K562 (cell line): Measurements from ENCODE around the gene AGO4. TPM values are rescaled to one million over a fixed set of nuclear protein-coding genes. Genes with fewer than 3 reads are reported as not detected.

ENCODE experiments used
- ATAC-seq: fragments of 200-7000 bp; cut with Tn5 transposase; 3 replicates; pipeline ENCODE4 v1.9.1; 2020; ENCODE audit warnings: moderate library complexity
- BruUV-seq: library from RNA; stranded (reverse); fragments of 400-500 nt; replicated peaks from 2 replicates; lab custom pipeline; 2021; lab: Mats Ljungman, UMichigan
- CTCF ChIA-PET: fragments of 300-600 bp; formaldehyde crosslinking; extraction: SDS; loops from one replicate; lab custom pipeline; 2021; ENCODE audit warnings: low intra/inter-chr PET ratio; lab: Yijun Ruan, JAX
- POLR2A ChIA-PET: fragments of 300-600, 350-650 bp; sonication (Branson Sonifier 250); formaldehyde crosslinking; extraction: SDS; loops from one replicate; lab custom pipeline; 2021; ENCODE audit warnings: antibody characterized with exemption, inconsistent platforms; lab: Yijun Ruan, JAX
- DNase-seq, 4 experiments: peaks; one replicate each; pipeline versions ENCODE4 v3.0.0 to v3.0.0-alpha.2; 2011 to 2018; ENCODE audit warnings: low spot score in 3 of 4, mixed read lengths in 3 of 4; ENCODE audit errors: extremely low read depth in 1 of 4
- FAIRE-seq: peaks from 2 replicates; lab custom pipeline; 2011; peaks lifted over from hg19 to GRCh38; lab: Jason Lieb, UNC
- H2AFZ ChIP-seq: 2 replicates; pipeline ENCODE4 v1.6.0; 2011; ENCODE audit warnings: low read depth, low read length, control low read depth, inconsistent platforms
- H3K27ac ChIP-seq: fragments of 200-600 bp; 3 replicates; pipeline ENCODE4 v1.8.0; 2011; ENCODE audit warnings: low read depth, mild to moderate bottlenecking, control low read depth, inconsistent platforms, low read length, moderate library complexity, mixed read lengths; ENCODE audit errors: extremely low read depth
- H3K27me3 ChIP-seq, 2 experiments: fragments of 300-600 bp in 1 of 2; 2 replicates in 1 of 2; 3 replicates in 1 of 2; pipeline versions ENCODE4 v1.6.0 to v1.8.0; 2011; ENCODE audit warnings: inconsistent platforms in 2 of 2, low read length in 2 of 2, mild to moderate bottlenecking in 1 of 2, mixed read lengths in 1 of 2, moderate library complexity in 1 of 2; ENCODE audit not compliant: control insufficient read depth in 2 of 2, insufficient read depth in 2 of 2
- H3K36me3 ChIP-seq: fragments of 300-600 bp; 3 replicates; pipeline ENCODE4 v1.8.0; 2011; ENCODE audit warnings: mild to moderate bottlenecking, low read length, inconsistent platforms; ENCODE audit not compliant: control insufficient read depth, insufficient read depth
- H3K4me1 ChIP-seq, 2 experiments: fragments of 200-600 bp in 1 of 2; replicated peaks in 1 of 2; 2 replicates in 1 of 2; 3 replicates in 1 of 2; pipeline versions ENCODE4 v1.5.1 to v1.8.0; 2011; ENCODE audit warnings: inconsistent platforms in 2 of 2, low read length in 2 of 2, mild to moderate bottlenecking in 1 of 2, mixed read lengths in 1 of 2, moderate library complexity in 1 of 2; ENCODE audit not compliant: control insufficient read depth in 2 of 2, insufficient read depth in 2 of 2
- H3K4me2 ChIP-seq: 2 replicates; pipeline ENCODE4 v1.6.1; 2011; ENCODE audit warnings: low read length, control low read depth, inconsistent platforms, mixed read lengths; ENCODE audit not compliant: insufficient read depth
- H3K4me3 ChIP-seq: fragments of 200-600 bp; sonication (generic), shearing (Covaris generic); 2 replicates; pipeline ENCODE4 v1.5.1; 2016; ENCODE audit warnings: control low read depth, inconsistent platforms
- H3K79me2 ChIP-seq: fragments of 200-600 bp; 3 replicates; pipeline ENCODE4 v1.8.0; 2011; ENCODE audit warnings: low read length, inconsistent platforms; ENCODE audit not compliant: control insufficient read depth, insufficient read depth
- H3K9ac ChIP-seq, 2 experiments: 2 replicates each; pipeline versions ENCODE4 v1.6.0 to v1.6.1; 2011; ENCODE audit warnings: low read depth in 2 of 2, low read length in 2 of 2, control low read depth in 1 of 2, inconsistent platforms in 1 of 2, mild to moderate bottlenecking in 1 of 2, mixed read lengths in 1 of 2; ENCODE audit not compliant: insufficient read depth in 1 of 2
- H3K9me1 ChIP-seq: one replicate; pipeline ENCODE4 v1.6.0; 2011; ENCODE audit warnings: inconsistent platforms, mild to moderate bottlenecking, low read length, moderate library complexity; ENCODE audit not compliant: control insufficient read depth, insufficient read depth
- H3K9me3 ChIP-seq: replicated peaks from 2 replicates; pipeline ENCODE4 v1.5.1; 2011; ENCODE audit warnings: low read depth, low read length, inconsistent platforms; ENCODE audit not compliant: control insufficient read depth, insufficient read depth
- H4K20me1 ChIP-seq: replicated peaks from 2 replicates; pipeline ENCODE4 v1.6.1; 2011; ENCODE audit warnings: low read length, inconsistent platforms, mixed read lengths; ENCODE audit not compliant: control insufficient read depth, insufficient read depth
- CCAR2 ChIP-seq: fragments of 200-400 bp; formaldehyde crosslinking; IDR thresholded peaks from 2 replicates; pipeline ENCODE4 v1.6.1; 2017; ENCODE audit warnings: mild to moderate bottlenecking, low read depth, low read length
- COPS2 ChIP-seq: fragments of 450-650 bp; conservative IDR thresholded peaks from 2 replicates; pipeline ENCODE4 v1.6.1; 2016; ENCODE audit warnings: mild to moderate bottlenecking, moderate library complexity
- CTBP1 ChIP-seq: fragments of 450-650 bp; IDR thresholded peaks from 2 replicates; pipeline ENCODE4 v1.6.1; 2016; ENCODE audit warnings: borderline replicate concordance
- ELF2 ChIP-seq: fragments of 250-450 bp; sonication (Bioruptor Pico); IDR thresholded peaks from 2 replicates; pipeline ENCODE4 v1.5.0; 2021; ENCODE audit warnings: mild to moderate bottlenecking
- EWSR1 ChIP-seq: fragments of 450-650 bp; IDR thresholded peaks from 2 replicates; pipeline ENCODE4 v1.6.1; 2018; ENCODE audit warnings: borderline replicate concordance, mild to moderate bottlenecking, low read depth, moderate library complexity; ENCODE audit not compliant: partially characterized antibody
- HMGN3 ChIP-seq: IDR thresholded peaks from 2 replicates; pipeline ENCODE4 v1.6.1; 2011; ENCODE audit warnings: borderline replicate concordance, low read depth, mild to moderate bottlenecking, mixed read lengths, low read length; ENCODE audit not compliant: insufficient read length; ENCODE audit errors: extremely low read depth
- MAFF ChIP-seq: IDR thresholded peaks from 2 replicates; pipeline ENCODE4 v1.6.1; 2012; ENCODE audit warnings: low read length, improper control_type of control experiment
- MEIS2 ChIP-seq: fragments of 450-650 bp; IDR thresholded peaks from 2 replicates; pipeline ENCODE4 v1.6.1; 2014; ENCODE audit warnings: mild to moderate bottlenecking; ENCODE audit not compliant: partially characterized antibody
- MYC ChIP-seq, 2 experiments: fragments of 250-450 bp in 1 of 2; sonication (Bioruptor Pico) in 1 of 2; IDR thresholded peaks; 2 replicates each; pipeline versions ENCODE4 v1.5.1 to v1.6.1; 2012 to 2021; ENCODE audit warnings: low read depth in 2 of 2, borderline replicate concordance in 1 of 2, improper control_type of control experiment in 1 of 2, low read length in 1 of 2, mild to moderate bottlenecking in 1 of 2, moderate library complexity in 1 of 2
- NCOR1 ChIP-seq: fragments of 450-650 bp; IDR thresholded peaks from 2 replicates; pipeline ENCODE4 v1.6.1; 2016; ENCODE audit warnings: mild to moderate bottlenecking, moderate library complexity
- PHF21A ChIP-seq: fragments of 450-650 bp; IDR thresholded peaks from 2 replicates; pipeline ENCODE4 v1.6.1; 2017; ENCODE audit warnings: low read depth, borderline replicate concordance
- RBM14 ChIP-seq: fragments of 200-400 bp; formaldehyde crosslinking; IDR thresholded peaks from 2 replicates; pipeline ENCODE4 v1.6.1; 2018; ENCODE audit warnings: low read depth, mild to moderate bottlenecking, low read length, moderate library complexity, borderline replicate concordance; ENCODE audit not compliant: insufficient read depth
- RFX5 ChIP-seq: IDR thresholded peaks from 2 replicates; pipeline ENCODE4 v1.6.1; 2011; ENCODE audit warnings: low read depth, mild to moderate bottlenecking, improper control_type of control experiment, low read length
- SIN3A ChIP-seq, 2 experiments: fragments of 150-350 bp in 1 of 2; IDR thresholded peaks; 2 replicates each; pipeline ENCODE4 v1.6.1; 2011 to 2016; ENCODE audit warnings: borderline replicate concordance in 2 of 2, low read depth in 2 of 2, low read length in 2 of 2, mild to moderate bottlenecking in 2 of 2, moderate library complexity in 2 of 2; ENCODE audit not compliant: control insufficient read depth in 1 of 2
- SIN3B ChIP-seq: fragments of 450-650 bp; IDR thresholded peaks from 2 replicates; pipeline ENCODE4 v1.6.1; 2017; ENCODE audit warnings: low read depth, mild to moderate bottlenecking, moderate library complexity
- XRCC5 ChIP-seq: fragments of 200-400 bp; formaldehyde crosslinking; IDR thresholded peaks from 2 replicates; pipeline ENCODE4 v1.6.1; 2017; ENCODE audit warnings: low read depth, mild to moderate bottlenecking, low read length
- ZNF124 ChIP-seq: sonication (generic); formaldehyde crosslinking; IDR thresholded peaks from 2 replicates; pipeline ENCODE4 v1.8.1; 2022; ENCODE audit warnings: missing genetic modification reagents
- ZNF253 ChIP-seq: fragments of 250-450 bp; sonication (Bioruptor Pico); conservative IDR thresholded peaks from 2 replicates; pipeline ENCODE4 v1.6.1; 2021; ENCODE audit warnings: mild to moderate bottlenecking
- WGBS: fragments of 100-300 bp; shearing (Covaris generic); methylation state at CpG from one replicate; pipeline ENCODE4 v1.1.6; 2016; ENCODE audit warnings: low coverage, mixed read lengths; ENCODE audit not compliant: insufficient coverage; ENCODE audit errors: missing lambda C conversion rate; 5-methylcytosine and 5-hydroxymethylcytosine counted together
- in situ Hi-C: fragments of 300-500 bp; cut with MboI; formaldehyde crosslinking; loops from 4 replicates; pipeline ENCODE4 v1.15.0; 2018; ENCODE audit warnings: inconsistent platforms, mixed read lengths
- intact Hi-C: fragments of 100-400 bp; cut with micrococcal nuclease; formaldehyde crosslinking; loops from 2 replicates; pipeline ENCODE4 v1.14.2; 2022
- polyA plus RNA-seq, 8 experiments: library from polyadenylated mRNA; depleted of rRNA in 4 of 8; stranded (reverse) in 5 of 8; unstranded in 3 of 8; fragments of >200 nt; fragmentation: Nextera tagmentation in 2 of 8; fragmentation: Illumina TruSeq in 1 of 8; extraction: Ambion mirVana in 2 of 8; extraction: Trizol in 1 of 8; gene quantifications; 2 replicates each; pipeline versions ENCODE4 v1.2.1 to v1.2.3, GENCODE V29; 2011 to 2014; ENCODE audit warnings: inconsistent platforms in 1 of 8, missing spikeins in 1 of 8
- total RNA-seq, 7 experiments: library from RNA; depleted of rRNA in 6 of 7; stranded (reverse); fragments of >200 nt in 6 of 7; fragmentation: Illumina TruSeq in 2 of 7; extraction: Trizol in 2 of 7; gene quantifications; 2 replicates each; pipeline versions ENCODE4 v1.2.1 to v1.2.3, GENCODE V29; 2011 to 2021; ENCODE audit warnings: low replicate concordance in 1 of 7
- TF ChIP-seq, protein P1 (sequence below): fragments of 450-650 bp; IDR thresholded peaks from 2 replicates; pipeline ENCODE4 v1.6.1; 2016; ENCODE audit warnings: antibody characterized with exemption
- TF ChIP-seq, protein P2 (sequence below), 3 experiments: IDR thresholded peaks in 2 of 3; conservative IDR thresholded peaks in 1 of 3; 2 replicates each; pipeline ENCODE4 v1.5.1; 2011 to 2012; ENCODE audit warnings: low read length in 3 of 3, mild to moderate bottlenecking in 3 of 3, control low read depth in 2 of 3, improper control_type of control experiment in 1 of 3, inconsistent platforms in 1 of 3, low read depth in 1 of 3, mixed read lengths in 1 of 3, moderate library complexity in 1 of 3; ENCODE audit not compliant: insufficient read depth in 2 of 3

The AGO4 gene
- total and polyA plus RNA-seq, 9 of the 15 experiments (the other 6 are each of a cell fraction or from before 2014, with no cell fraction given), result 1.3 to 10.5 (median 6.5) TPM

DNA sequence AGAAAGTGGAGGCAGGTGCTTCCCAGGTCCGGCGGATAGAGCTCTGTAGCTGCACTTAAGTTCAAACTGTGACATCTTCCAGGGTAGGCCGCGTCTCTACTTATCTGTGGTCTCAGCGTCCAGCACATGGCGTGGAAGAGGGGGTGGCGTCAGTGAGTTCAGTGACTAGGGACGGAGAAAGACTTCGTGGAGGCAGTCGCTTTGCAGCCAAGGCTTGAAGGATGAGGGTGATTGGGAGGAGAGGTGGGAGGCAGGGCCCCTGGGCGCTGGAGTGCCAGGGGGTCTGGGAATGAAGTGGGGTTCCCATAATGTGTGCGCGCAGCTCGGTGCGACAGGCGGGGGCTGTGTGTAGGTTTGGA lies 74.7 kb downstream of the AGO4 start:
- POLR2A ChIA-PET, result interaction anchor here (0.6 to 2.7 kb wide), 11 partner anchors 9 to 460 kb away, joined by 3 to 17 read pairs (median 3); partner anchors contain the start of genes AGO3 and CLSPN
- H2AFZ ChIP-seq, result peak overlapping the region; percentile 79
- ATAC-seq (peak; percentile 36), DNase-seq (peak; percentile 44 to 80 (median 60)), FAIRE-seq (peak; percentile 49)
- in situ Hi-C loops, result no loop called here
- H3K9me1 ChIP-seq, result peaks cover 12% of the 10 kb centered on the region
- peak overlapping the region; percentile 64; the same call in 1 of the 2 replicates for H3K4me3 ChIP-seq
- intact Hi-C loops, result loop anchor here (1.0 to 10.0 kb wide), 2 partner anchors 13 to 442 kb away; partner anchors contain the start of gene EVA1B
- H3K27me3 ChIP-seq, result no peaks in the 10 kb centered on the region
- no peaks in the 10 kb centered on the region for H3K36me3 ChIP-seq
- peak overlapping the region; percentile 66 for H3K27ac ChIP-seq
- peaks cover 87% of the 10 kb centered on the region for H3K79me2 ChIP-seq
- 5% methylated on average over 16 of the region's 16 CpGs for WGBS
- H4K20me1 ChIP-seq, result peaks cover 29% of the 10 kb centered on the region
- no TSS peak for BruUV-seq
- peaks cover 43 to 67% of the 10 kb centered on the region in 2 experiments for H3K4me1 ChIP-seq
- H3K4me2 ChIP-seq, result peak overlapping the region; percentile 75
- no peaks in the 10 kb centered on the region for H3K9me3 ChIP-seq
- H3K9ac ChIP-seq, result peak overlapping the region; percentile 74 to 83
- CTCF ChIA-PET, result interaction anchor here (0.5 kb wide), 1 partner anchor 132 kb away, joined by 4 read pairs; no protein-coding TSS in a partner anchor
- TF ChIP-seq RFX5 (no peak), SIN3B (no peak), HMGN3 (no peak), EWSR1 (no peak), XRCC5 (no peak), CCAR2 (no peak), COPS2 (no peak), NCOR1 (no peak), PHF21A (no peak), MYC (IDR thresholded peaks at IDR 0.05; ENCODE audit: low read depth, low read length) (peak; percentile 24; the same call in 1 of the 2 replicates), MYC (CRISPR knock-in tag; IDR thresholded peaks at IDR 0.05; ENCODE audit: borderline replicate concordance, low read depth) (peak; percentile 31; the same call in 1 of the 2 replicates), ZNF253 (CRISPR knock-in tag) (no peak), MEIS2 (no peak), ZNF124 (no peak), RBM14 (no peak), SIN3A (IDR thresholded peaks at IDR 0.05; ENCODE audit: borderline replicate concordance in 2 of 2, control insufficient read depth in 1 of 2, low read depth in 2 of 2, low read length in 2 of 2) (0 out of 4 replicates have a peak, but pooled peaks of 1 of the 2 experiments have one; percentile 43), MAFF (no peak), CTBP1 (no peak), ELF2 (CRISPR knock-in tag) (no peak)
- TF ChIP-seq, protein P1, sequence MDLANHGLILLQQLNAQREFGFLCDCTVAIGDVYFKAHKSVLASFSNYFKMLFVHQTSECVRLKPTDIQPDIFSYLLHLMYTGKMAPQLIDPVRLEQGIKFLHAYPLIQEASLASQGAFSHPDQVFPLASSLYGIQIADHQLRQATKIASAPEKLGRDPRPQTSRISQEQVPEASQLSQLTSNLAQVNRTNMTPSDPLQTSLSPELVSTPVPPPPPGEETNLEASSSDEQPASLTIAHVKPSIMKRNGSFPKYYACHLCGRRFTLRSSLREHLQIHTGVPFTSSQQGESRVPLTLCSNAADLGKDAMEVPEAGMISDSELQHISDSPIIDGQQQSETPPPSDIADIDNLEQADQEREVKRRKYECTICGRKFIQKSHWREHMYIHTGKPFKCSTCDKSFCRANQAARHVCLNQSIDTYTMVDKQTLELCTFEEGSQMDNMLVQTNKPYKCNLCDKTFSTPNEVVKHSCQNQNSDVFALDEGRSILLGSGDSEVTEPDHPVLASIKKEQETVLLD, result peak; percentile 35; the same call in 1 of the 2 replicates
- TF ChIP-seq, protein P2, sequence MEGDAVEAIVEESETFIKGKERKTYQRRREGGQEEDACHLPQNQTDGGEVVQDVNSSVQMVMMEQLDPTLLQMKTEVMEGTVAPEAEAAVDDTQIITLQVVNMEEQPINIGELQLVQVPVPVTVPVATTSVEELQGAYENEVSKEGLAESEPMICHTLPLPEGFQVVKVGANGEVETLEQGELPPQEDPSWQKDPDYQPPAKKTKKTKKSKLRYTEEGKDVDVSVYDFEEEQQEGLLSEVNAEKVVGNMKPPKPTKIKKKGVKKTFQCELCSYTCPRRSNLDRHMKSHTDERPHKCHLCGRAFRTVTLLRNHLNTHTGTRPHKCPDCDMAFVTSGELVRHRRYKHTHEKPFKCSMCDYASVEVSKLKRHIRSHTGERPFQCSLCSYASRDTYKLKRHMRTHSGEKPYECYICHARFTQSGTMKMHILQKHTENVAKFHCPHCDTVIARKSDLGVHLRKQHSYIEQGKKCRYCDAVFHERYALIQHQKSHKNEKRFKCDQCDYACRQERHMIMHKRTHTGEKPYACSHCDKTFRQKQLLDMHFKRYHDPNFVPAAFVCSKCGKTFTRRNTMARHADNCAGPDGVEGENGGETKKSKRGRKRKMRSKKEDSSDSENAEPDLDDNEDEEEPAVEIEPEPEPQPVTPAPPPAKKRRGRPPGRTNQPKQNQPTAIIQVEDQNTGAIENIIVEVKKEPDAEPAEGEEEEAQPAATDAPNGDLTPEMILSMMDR (IDR thresholded peaks at IDR 0.05 in 2 of 3, conservative IDR thresholded peaks at IDR 0.05 in 1 of 3; ENCODE audit: insufficient read depth in 2 of 3, low read depth in 1 of 3, low read length in 3 of 3), result no peak
